Naive thymus-derived CD4-positive, alpha-beta T cell (primary cell): Measurements from ENCODE around the gene TIMM8B. TPM values are rescaled to one million over a fixed set of nuclear protein-coding genes. Genes with fewer than 3 reads are reported as not detected.

Source experiments
- ATAC-seq: fragments of 150-1000 bp; cut with Tn5 transposase; 2 replicates; pipeline ENCODE4 v1.10.0; 2021; ENCODE audit warnings: mild to moderate bottlenecking, moderate library complexity
- CTCF ChIA-PET: fragments of 350-600 bp; sonication (Branson Sonifier 250); formaldehyde crosslinking; loops from one replicate; lab custom pipeline; 2021; ENCODE audit warnings: antibody characterized with exemption; lab: Charles Lee
- POLR2A ChIA-PET: fragments of 350-600 bp; sonication (Branson Sonifier 250); formaldehyde crosslinking; loops from one replicate; lab custom pipeline; 2021; ENCODE audit warnings: antibody characterized with exemption, inconsistent platforms; lab: Charles Lee
- DNase-seq, 9 donors: peaks; one replicate each; pipeline versions ENCODE4 v3.0.0 to v3.0.0-alpha.2; 2020 to 2022; ENCODE audit warnings: mixed read lengths in 1 of 9
- H3K27ac ChIP-seq: one replicate; pipeline ENCODE4 v1.7.0; 2013; ENCODE audit warnings: mild to moderate bottlenecking, low read depth, low read length, moderate library complexity
- H3K27me3 ChIP-seq, 2 donors: one replicate each; pipeline ENCODE4 v1.7.0; 2013; ENCODE audit warnings: low read length in 2 of 2, mild to moderate bottlenecking in 2 of 2, moderate library complexity in 2 of 2; ENCODE audit not compliant: control insufficient read depth in 2 of 2, insufficient read depth in 2 of 2
- H3K36me3 ChIP-seq, 3 experiments: 1 replicate in 2 of 3; 2 replicates in 1 of 3; pipeline ENCODE4 v1.7.0; 2013; ENCODE audit warnings: low read length in 3 of 3, mild to moderate bottlenecking in 3 of 3, moderate library complexity in 1 of 3; ENCODE audit not compliant: insufficient read depth in 3 of 3, control insufficient read depth in 2 of 3
- H3K4me1 ChIP-seq, 2 donors: one replicate each; pipeline ENCODE4 v1.7.0; 2013; ENCODE audit warnings: low read length in 2 of 2, mild to moderate bottlenecking in 2 of 2, moderate library complexity in 1 of 2; ENCODE audit not compliant: control insufficient read depth in 2 of 2, insufficient read depth in 2 of 2
- H3K4me3 ChIP-seq: 2 replicates; pipeline ENCODE4 v1.7.0; 2013; ENCODE audit warnings: mild to moderate bottlenecking, low read length
- H3K9me3 ChIP-seq, 3 experiments: 1 replicate in 2 of 3; 2 replicates in 1 of 3; pipeline ENCODE4 v1.7.0; 2013; ENCODE audit warnings: low read length in 3 of 3; ENCODE audit not compliant: control insufficient read depth in 2 of 3
- H3K27ac Mint-ChIP-seq, 9 donors: one replicate each; pipeline ENCODE4 v1.8.0; 2020 to 2022; ENCODE audit warnings: mixed read lengths in 9 of 9, mild to moderate bottlenecking in 8 of 9, moderate library complexity in 5 of 9, inconsistent platforms in 2 of 9
- H3K27me3 Mint-ChIP-seq, 5 donors: one replicate each; pipeline ENCODE4 v1.8.0; 2021 to 2022; ENCODE audit warnings: mixed read lengths in 5 of 5, mild to moderate bottlenecking in 1 of 5
- H3K36me3 Mint-ChIP-seq, 5 donors: one replicate each; pipeline ENCODE4 v1.8.0; 2020 to 2022; ENCODE audit warnings: mixed read lengths in 5 of 5, mild to moderate bottlenecking in 3 of 5, inconsistent platforms in 1 of 5
- H3K4me1 Mint-ChIP-seq, 7 donors: one replicate each; pipeline ENCODE4 v1.8.0; 2020 to 2022; ENCODE audit warnings: mixed read lengths in 7 of 7, mild to moderate bottlenecking in 3 of 7, inconsistent platforms in 1 of 7
- H3K4me3 Mint-ChIP-seq, 10 donors: one replicate each; pipeline ENCODE4 v1.8.0; 2020 to 2022; ENCODE audit warnings: mild to moderate bottlenecking in 10 of 10, mixed read lengths in 10 of 10, moderate library complexity in 6 of 10, inconsistent platforms in 2 of 10
- H3K9me3 Mint-ChIP-seq, 11 donors: one replicate each; pipeline ENCODE4 v1.8.0; 2020 to 2022; ENCODE audit warnings: mixed read lengths in 11 of 11, mild to moderate bottlenecking in 4 of 11, inconsistent platforms in 1 of 11, moderate library complexity in 1 of 11
- intact Hi-C, 2 donors: fragments of 100-400 bp; cut with micrococcal nuclease; formaldehyde crosslinking; loops; one replicate each; pipeline ENCODE4 v1.15.1; 2023
- polyA plus RNA-seq, 2 donors: library from polyadenylated mRNA; unstranded; fragments of 300-500 nt; fragmentation: Illumina TruSeq; gene quantifications; one replicate each; pipeline ENCODE4 v1.2.3, GENCODE V29; 2021
- total RNA-seq, 6 experiments: library from RNA in 5 of 6; stranded (reverse) in 5 of 6; gene quantifications; 1 replicate in 5 of 6; 2 replicates in 1 of 6; pipeline ENCODE4 v1.2.3 and lab custom pipeline; 2021 to 2026

The TIMM8B gene
- total and polyA plus RNA-seq, 7 experiments from 2014 or later, result 15.5 to 71.4 (median 28.6) TPM

DNA sequence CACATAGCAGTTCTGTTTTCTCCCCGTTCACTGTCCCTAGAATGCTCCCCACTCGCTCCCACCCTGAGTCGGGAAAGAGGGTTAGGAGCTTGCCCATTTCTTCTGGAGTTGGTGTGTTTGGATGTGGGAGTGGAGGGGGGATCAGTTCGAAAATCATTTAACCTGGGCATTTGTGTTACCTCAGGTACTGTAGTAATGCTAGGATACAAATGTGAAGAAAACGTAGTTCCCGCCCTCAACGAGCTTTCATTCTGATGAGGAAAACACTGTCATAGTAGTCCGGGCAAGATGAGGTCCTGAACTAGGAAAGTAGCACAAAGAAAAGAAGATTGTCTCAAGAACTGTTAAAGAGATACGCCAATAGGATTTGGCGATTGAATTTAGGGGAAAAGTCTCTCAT is 656 bp upstream of the TIMM8B start:
- Histone ChIP-seq H3K36me3 (peaks cover 8 to 58% (median 13%) of the 10 kb centered on the region in 3 experiments), H3K27ac (peak overlapping the region; percentile 76), H3K4me3 (peak overlapping the region; percentile 99), H3K9me3 (no peaks in the 10 kb centered on the region), H3K27me3 (no peaks in the 10 kb centered on the region), H3K4me1 (peaks cover 21 to 23% of the 10 kb centered on the region in 2 donors)
- DNase-seq (peak in 1 of 9 donors; percentile 23), ATAC-seq (no peak)
- H3K27me3 Mint-ChIP-seq, result peaks cover 0 to 2% (median 0%) of the 10 kb centered on the region in 5 donors
- CTCF ChIA-PET, result interaction anchor here (0.5 to 1.0 kb wide), 2 partner anchors 157 to 201 kb away, joined by 3 read pairs; no protein-coding TSS in a partner anchor
- peak overlapping the region; percentile 92 to 99 (median 96) for H3K27ac Mint-ChIP-seq
- intact Hi-C loops, result loop anchor here (2.0 to 10.0 kb wide), 5 partner anchors 216 to 1685 kb away; partner anchors contain the start of genes ALG9 (in 2 of the 2), PPP2R1B (in 2 of the 2), SIK2 (in 2 of the 2) and ZW10 (in 1 of the 2)
- POLR2A ChIA-PET, result interaction anchor here (0.6 to 3.7 kb wide), 16 partner anchors 10 to 1227 kb away, joined by 3 to 25 read pairs (median 4); partner anchors contain the start of genes ALG9, CFAP68, DLAT and NKAPD1
- H3K4me1 Mint-ChIP-seq, result peaks cover 45 to 69% (median 58%) of the 10 kb centered on the region in 7 donors
- peaks cover 0 to 5% (median 0%) of the 10 kb centered on the region in 11 donors for H3K9me3 Mint-ChIP-seq
- H3K4me3 Mint-ChIP-seq, result peak overlapping the region; percentile 90 to 100 (median 98)
- H3K36me3 Mint-ChIP-seq, result peaks cover 21 to 61% (median 46%) of the 10 kb centered on the region in 5 donors

DNA sequence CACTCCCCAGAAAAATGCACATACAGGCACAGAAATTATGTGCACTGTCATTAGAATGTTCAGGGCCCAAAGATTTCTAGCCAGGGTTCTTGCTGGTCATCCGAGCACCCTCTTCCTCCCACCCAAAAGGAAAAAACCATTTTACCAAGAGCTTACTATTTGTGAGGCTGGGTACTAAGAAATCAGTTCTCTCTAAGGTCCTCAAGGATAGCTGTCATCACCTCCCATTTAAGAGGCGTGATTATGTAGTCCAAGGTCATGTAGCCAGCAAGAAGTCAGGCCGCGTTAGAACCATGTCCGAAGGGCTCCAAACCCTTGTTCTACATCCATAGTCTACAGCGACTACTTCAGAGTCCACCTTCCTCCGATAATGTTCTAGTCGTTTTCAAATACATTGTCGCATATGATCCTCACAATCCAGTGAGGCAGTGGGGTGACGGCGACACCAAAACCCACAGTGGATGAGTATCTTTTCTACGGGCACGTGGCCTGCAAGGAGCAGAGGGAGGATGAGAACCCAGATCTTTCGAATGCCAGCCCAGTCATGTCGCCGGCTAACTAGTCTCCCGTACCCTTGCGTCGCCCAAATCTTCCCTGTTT is 634 bp downstream of the TIMM8B start:
- H3K27me3 Mint-ChIP-seq, result peaks cover 0 to 2% (median 0%) of the 10 kb centered on the region in 5 donors
- H3K9me3 ChIP-seq, result no peaks in the 10 kb centered on the region
- H3K27ac Mint-ChIP-seq, result peak overlapping the region; percentile 92 to 99 (median 96)
- ATAC-seq (peak; percentile 32), DNase-seq (no peak)
- peak overlapping the region; percentile 76 for H3K27ac ChIP-seq
- peaks cover 40 to 64% (median 58%) of the 10 kb centered on the region in 7 donors for H3K4me1 Mint-ChIP-seq
- peaks cover 0 to 52% (median 8%) of the 10 kb centered on the region in 3 experiments for H3K36me3 ChIP-seq
- ChIA-PET CTCF (interaction anchor here (1.0 kb wide), 1 partner anchor 202 kb away, joined by 3 read pairs; no protein-coding TSS in a partner anchor), POLR2A (interaction anchor here (0.9 to 3.7 kb wide), 12 partner anchors 8 to 1228 kb away, joined by 3 to 25 read pairs (median 5); partner anchors contain the start of genes CFAP68, DLAT, NKAPD1 and PIH1D2)
- intact Hi-C loops, result loop anchor here (1.0 to 10.0 kb wide), 13 partner anchors 12 to 1686 kb away; partner anchors contain the start of genes ALG9 (in 2 of the 2), CFAP68 (in 2 of the 2), DLAT (in 2 of the 2) and FDXACB1 (in 2 of the 2)
- H3K27me3 ChIP-seq, result no peaks in the 10 kb centered on the region
- H3K4me3 Mint-ChIP-seq, result peak overlapping the region; percentile 90 to 100 (median 98)
- peak overlapping the region; percentile 99 for H3K4me3 ChIP-seq
- H3K9me3 Mint-ChIP-seq, result peaks cover 0 to 5% (median 0%) of the 10 kb centered on the region in 11 donors
- H3K4me1 ChIP-seq, result peaks cover 21 to 23% of the 10 kb centered on the region in 2 donors
- peaks cover 14 to 57% (median 37%) of the 10 kb centered on the region in 5 donors for H3K36me3 Mint-ChIP-seq

DNA sequence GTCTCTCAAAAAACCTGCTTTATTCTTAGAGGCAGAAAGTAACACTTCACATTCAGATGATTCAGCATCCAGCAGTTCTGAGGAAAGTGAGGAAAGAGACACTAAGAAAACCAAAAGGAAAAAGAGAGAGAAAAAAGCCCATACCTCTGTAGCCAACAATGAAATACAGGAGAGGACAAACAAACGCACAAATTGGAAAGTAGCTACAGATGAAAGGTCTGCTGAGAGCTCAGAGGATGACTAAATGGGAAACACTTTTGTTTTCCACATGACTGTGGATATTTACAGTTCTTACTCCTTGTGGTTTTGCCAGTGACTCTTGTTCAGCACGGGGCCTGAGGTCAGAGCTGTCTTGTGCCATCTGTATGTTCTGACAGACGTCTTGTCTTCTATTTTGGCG is 3.8 kb downstream of the TIMM8B start:
- Mint-ChIP-seq H3K27ac (peak overlapping the region in 3 of 9 donors; percentile 14 to 65 (median 30)), H3K9me3 (peaks cover 0 to 5% (median 0%) of the 10 kb centered on the region in 11 donors), H3K27me3 (peaks cover 0 to 2% (median 0%) of the 10 kb centered on the region in 5 donors), H3K4me1 (peaks cover 18 to 46% (median 31%) of the 10 kb centered on the region in 7 donors), H3K4me3 (no peak overlapping the region), H3K36me3 (peaks cover 12 to 44% (median 34%) of the 10 kb centered on the region in 5 donors)
- DNase-seq, result no peak
- POLR2A ChIA-PET, result interaction anchor here (0.9 kb wide), 1 partner anchor 8 kb away, joined by 3 read pairs; no protein-coding TSS in a partner anchor
- Histone ChIP-seq H3K4me3 (no peak overlapping the region), H3K27ac (no peak overlapping the region), H3K9me3 (no peaks in the 10 kb centered on the region), H3K36me3 (peaks cover 6 to 61% (median 17%) of the 10 kb centered on the region in 3 experiments), H3K27me3 (no peaks in the 10 kb centered on the region), H3K4me1 (peaks cover 14% of the 10 kb centered on the region in 2 donors)
- intact Hi-C loops, result loop anchor here in 1 of 2 donors (10.0 kb wide), 1 partner anchor 318 kb away; the partner anchor contains the start of gene PPP2R1B
- no peak for ATAC-seq
- CTCF ChIA-PET, result interaction anchor here (1.1 kb wide), 1 partner anchor 137 kb away, joined by 3 read pairs; no protein-coding TSS in a partner anchor

DNA sequence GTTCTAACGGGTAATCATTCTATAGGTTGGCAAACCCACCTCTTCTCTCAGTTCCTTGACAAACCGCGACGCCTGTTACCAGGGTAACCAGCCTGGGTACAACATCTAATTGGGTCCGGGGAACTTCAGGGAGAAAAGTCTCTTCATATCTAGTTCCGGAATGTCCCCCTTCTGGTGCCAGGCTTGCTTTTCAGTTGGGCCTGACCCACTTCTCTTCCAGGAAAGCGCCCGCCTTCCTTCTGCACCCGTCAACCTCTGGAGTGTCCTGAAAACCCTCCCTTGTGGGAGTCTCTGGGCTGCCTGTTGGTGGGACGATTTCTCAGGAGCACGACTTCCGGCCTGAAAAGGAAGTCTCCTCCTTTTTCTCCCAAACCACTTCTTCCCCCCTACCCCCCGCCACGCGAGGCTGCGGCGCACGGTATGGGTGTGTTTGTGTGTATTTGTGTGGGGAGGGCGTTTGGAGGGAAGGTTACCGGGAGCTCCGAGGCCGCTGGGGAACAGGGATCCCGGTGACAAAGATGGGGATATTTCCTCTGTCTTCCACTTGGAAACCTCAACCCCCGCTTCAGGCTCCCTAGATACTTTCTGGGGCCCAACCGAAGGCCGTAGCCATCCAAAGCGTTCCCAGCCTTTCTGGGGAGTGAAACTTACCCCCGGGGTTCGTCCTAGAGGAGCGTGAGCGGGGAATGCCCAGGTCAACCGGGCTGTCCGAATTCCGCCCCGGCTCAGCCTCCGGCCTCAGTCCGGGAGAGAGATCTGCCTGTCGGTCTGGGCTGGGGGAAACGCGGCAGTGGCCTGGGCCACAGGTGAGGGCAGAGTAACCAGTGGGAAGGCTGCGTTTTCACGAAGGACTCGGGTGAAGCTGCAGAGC is 12.4 kb downstream of the TIMM8B start, which contains the start of the genes NKAPD1 and PIH1D2:
TSS of gene NKAPD1 (plus strand) at position 359 of the 871 bp plus-strand sequence. CDS start 1,276 bp downstream, outside the sequence.
TSS of gene PIH1D2 (minus strand) at position 77 of the 871 bp plus-strand sequence. CDS start 843 bp downstream, outside the sequence.
- peak within 1 kb of the TSS; percentile 79 for H3K27ac ChIP-seq
- Mint-ChIP-seq H3K4me3 (peak within 1 kb of the TSS; percentile 80 to 98 (median 94)), H3K9me3 (peaks cover 0 to 4% (median 0%) of the 10 kb centered on the region in 11 donors), H3K27me3 (peaks cover 6 to 22% (median 12%) of the 10 kb centered on the region in 5 donors), H3K36me3 (peaks cover 0 to 21% (median 11%) of the 10 kb centered on the region in 5 donors), H3K27ac (peak within 1 kb of the TSS; percentile 84 to 96 (median 95)), H3K4me1 (peaks cover 14 to 49% (median 40%) of the 10 kb centered on the region in 7 donors)
- intact Hi-C loops, result loop anchor here (1.0 to 2.0 kb wide), 7 partner anchors 12 to 203 kb away; partner anchors contain the start of genes CFAP68 (in 2 of the 2), DLAT (in 2 of the 2), FDXACB1 (in 2 of the 2) and SDHD (in 2 of the 2)
- ATAC-seq, result peak; percentile 94
- ChIA-PET CTCF (no interaction called here), POLR2A (interaction anchor here (0.6 to 3.2 kb wide), 7 partner anchors 9 to 319 kb away, joined by 3 to 25 read pairs (median 3); partner anchors contain the start of genes SDHD and TIMM8B)
- H3K4me1 ChIP-seq, result peaks cover 5 to 11% of the 10 kb centered on the region in 2 donors
- peak within 1 kb of the TSS; percentile 97 for H3K4me3 ChIP-seq
- peak; percentile 64 to 88 (median 84) for DNase-seq
- H3K36me3 ChIP-seq, result peaks cover 4 to 19% (median 6%) of the 10 kb centered on the region in 3 experiments
- H3K27me3 ChIP-seq, result no peaks in the 10 kb centered on the region
- no peaks in the 10 kb centered on the region for H3K9me3 ChIP-seq

DNA sequence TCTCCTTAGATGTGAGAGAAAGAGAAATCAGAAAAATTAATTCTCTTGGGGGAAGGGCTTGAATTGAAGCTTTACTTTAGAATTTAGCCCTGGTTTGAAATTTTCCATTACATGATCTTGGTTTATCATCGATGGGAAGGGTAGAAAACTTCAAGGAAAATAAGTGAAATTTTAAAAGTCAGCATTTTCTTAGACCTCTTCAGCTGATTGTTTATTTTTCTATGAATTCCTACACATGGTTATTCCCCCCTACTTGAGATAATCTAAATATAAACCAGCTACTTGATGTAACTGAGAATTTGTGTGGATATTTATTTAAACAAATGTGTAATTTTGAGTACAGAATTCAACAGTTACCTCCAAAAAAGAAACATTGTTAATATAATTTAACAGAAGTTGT is 23.6 kb downstream of the TIMM8B start:
- POLR2A ChIA-PET, result no interaction called here
- Mint-ChIP-seq H3K27ac (no peak overlapping the region), H3K9me3 (no peaks in the 10 kb centered on the region), H3K4me3 (no peak overlapping the region), H3K27me3 (no peaks in the 10 kb centered on the region), H3K4me1 (peaks cover 0 to 1% (median 0%) of the 10 kb centered on the region in 7 donors), H3K36me3 (peaks cover 6 to 34% (median 8%) of the 10 kb centered on the region in 5 donors)
- DNase-seq, result no peak
- H3K4me3 ChIP-seq, result no peak overlapping the region
- CTCF ChIA-PET, result interaction anchor here (0.6 kb wide), 1 partner anchor 81 kb away, joined by 3 read pairs; no protein-coding TSS in a partner anchor
- H3K27me3 ChIP-seq, result no peaks in the 10 kb centered on the region
- no peak for ATAC-seq
- H3K9me3 ChIP-seq, result no peaks in the 10 kb centered on the region
- intact Hi-C loops, result no loop called here
- peaks cover 0 to 33% (median 7%) of the 10 kb centered on the region in 3 experiments for H3K36me3 ChIP-seq
- no peaks in the 10 kb centered on the region for H3K4me1 ChIP-seq
- no peak overlapping the region for H3K27ac ChIP-seq
